ENCODE data around the gene AGPAT1. TPM values are rescaled to one million over a fixed set of nuclear protein-coding genes. Genes with fewer than 3 reads are reported as not detected.

The AGPAT1 gene
- total RNA-seq, 1 donor from 2014 or later = 13.6 TPM

DNA sequence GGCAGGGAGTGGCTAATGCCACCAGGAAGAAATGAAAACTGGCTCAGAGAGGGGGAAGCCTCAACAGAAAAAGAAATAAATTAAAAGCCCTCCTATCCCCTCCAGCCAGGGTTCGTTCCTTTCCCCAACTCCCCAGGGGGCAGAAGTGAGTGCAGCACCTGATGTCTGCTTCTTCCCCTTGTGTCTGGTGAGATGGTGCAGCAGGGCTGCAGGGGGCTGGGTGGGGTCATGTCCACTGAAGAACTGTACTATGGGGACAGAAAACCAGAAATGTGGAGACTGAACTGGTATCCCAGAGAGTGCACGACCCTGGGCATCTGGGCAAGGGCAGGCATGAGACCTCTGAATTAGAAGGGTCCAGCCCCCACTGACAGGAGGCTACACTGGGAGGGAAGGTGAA is 7.5 kb downstream of the AGPAT1 start:
- DNase-seq = no peak

DNA sequence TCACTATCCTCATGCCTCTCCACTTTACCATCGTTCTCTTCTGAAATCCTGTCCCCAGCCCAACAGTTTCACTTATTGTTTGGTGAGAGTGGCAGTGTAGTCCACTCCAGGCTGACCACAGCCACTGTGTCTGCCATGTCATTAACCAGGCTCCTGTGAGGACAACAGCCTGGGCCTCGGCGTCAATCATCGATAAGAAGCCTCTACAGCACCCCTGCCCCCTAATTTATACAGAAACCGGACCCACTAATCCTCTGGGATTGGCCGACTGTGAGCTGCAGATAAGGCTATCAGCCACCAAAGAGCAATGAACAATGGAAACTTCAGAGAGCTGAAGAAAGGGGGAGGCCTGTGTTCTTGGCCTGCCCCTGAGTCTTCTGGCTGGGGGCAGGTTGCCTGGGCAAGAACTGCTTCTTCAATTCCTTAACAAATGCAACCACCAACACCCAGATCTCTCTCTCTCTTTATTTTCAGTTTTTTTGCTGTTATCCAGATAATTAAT is 8.1 kb downstream of the AGPAT1 start:
- DNase-seq = no peak

DNA sequence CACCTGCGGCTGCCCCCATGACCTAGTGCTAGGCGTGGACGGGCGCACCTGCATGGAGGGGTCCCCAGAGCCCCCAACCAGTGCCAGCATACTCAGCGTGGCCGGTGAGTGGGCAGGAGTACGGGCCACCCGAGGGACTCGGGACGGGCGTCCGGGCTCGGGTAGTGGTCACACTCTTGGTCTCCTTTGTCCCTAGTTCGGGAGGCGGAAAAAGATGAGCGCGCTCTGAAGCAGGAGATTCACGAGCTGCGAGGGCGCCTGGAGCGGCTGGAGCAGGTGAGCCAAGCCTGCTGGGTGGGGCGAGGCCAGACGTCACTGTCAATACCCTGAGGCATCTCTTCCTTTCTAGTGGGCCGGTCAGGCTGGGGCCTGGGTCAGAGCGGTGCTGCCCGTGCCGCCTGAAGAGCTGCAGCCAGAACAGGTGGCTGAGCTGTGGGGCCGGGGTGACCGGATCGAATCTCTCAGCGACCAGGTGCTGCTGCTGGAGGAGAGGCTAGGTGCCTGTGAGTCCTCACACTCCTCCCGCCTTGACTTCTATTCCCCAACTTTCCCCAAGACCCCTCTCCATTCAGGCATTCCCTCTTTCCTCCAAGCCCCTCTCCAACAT is 8.6 kb downstream of the AGPAT1 start:
- DNase-seq = no peak

DNA sequence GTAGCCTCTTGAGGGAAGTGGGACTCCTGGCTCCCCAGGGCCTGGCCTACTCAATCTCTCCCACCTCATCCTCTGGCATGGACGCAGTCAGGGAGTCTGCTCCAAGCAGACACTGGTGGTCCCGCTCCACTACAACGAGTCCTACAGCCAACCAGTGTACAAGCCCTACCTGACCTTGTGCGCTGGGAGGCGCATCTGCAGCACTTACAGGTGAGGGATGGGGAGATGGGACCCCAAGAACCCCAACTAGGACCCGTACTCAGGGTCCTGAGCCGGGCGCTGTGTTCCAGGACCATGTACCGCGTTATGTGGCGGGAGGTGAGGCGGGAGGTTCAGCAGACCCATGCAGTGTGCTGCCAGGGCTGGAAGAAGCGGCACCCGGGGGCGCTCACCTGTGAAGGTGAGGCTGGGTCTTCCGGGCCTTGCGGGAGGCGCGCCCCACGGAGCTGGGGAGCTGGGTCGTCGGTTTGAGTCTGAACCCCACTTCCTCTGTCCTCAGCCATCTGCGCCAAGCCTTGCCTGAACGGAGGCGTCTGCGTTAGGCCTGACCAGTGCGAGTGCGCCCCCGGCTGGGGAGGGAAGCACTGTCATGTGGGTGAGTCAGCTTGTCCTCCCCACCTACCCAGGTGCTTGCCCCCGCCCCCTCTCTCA is 9.3 kb downstream of the AGPAT1 start:
- DNase-seq = no peak

DNA sequence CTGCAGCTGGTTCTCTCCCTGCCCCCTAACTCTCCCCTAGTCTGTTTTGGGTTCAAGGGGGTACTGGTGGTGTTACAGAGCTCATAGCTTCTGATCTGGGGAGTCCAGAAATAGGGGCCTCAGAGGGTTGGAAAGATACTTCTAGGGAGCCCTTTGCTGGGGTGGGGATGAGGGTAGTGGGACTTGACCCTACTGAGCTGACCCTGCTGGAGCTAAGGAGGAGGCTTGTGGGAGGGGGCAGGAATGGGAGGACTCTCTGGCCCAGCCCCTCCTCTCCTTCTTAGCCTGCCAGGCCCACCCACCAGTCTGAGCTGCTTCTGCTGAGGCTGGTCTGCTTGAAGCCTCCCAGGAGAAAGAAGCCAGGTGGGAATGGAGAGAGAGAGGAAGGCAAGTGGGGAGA is 11.6 kb downstream of the AGPAT1 start, which contains the start of gene EGFL8:
EGFL8 (plus strand) TSS at position 301 of the 400 bp plus-strand sequence. CDS start 1,571 bp downstream, outside the sequence.
- no peak for DNase-seq

DNA sequence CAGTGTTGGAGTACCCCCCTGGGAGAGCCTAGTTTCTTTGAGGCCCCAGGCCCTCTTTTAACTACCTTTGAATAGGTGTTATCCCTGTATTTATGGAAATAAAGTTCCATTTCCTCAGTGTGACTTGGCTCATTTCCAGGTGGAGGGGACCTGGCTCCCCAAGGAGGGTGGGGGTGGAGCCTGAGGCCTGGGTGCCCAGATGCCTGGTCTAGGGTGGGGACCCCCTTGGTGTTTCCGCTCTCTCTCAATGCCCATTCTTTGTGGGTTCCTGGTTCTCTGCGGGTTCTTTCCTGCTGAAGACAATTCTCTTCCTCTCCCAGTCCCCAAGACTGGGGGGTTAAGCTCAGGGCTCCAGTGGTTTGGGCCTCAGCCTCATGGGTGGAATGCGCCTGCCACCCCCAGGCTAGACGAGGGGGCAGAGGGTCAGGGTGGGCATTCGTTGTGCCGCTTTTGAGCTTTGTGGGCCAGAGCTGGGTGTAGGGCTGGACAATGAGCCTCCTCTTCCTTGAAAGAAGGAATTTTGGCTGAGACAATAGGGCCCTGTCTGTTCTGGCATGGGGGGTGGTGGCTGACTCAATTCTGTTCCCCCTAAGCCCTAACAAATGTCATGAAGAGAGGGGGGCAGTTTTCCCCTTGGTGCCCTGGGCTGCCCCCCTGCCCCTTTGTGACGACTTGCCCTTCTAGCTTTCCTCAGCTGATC is 12.2 kb downstream of the AGPAT1 start:
- DNase-seq = no peak

DNA sequence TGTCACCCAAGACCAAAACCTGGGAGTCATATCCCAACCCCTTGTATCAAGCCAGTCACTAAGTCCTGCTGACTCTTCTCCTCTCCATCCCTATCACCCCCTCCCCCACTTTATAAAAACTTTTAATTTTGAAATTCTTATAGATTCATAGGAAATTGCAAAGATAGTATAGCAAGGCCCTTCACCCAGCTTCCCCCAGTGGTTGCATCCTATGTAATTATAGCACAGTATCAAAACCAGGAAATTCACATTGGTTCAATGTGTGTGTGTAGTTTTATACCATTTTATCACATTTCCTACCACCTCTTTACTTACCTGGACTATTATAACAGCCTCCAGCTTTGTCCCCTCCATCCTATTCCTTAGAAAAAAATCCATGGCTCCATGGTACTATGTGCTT is 17.8 kb downstream of the AGPAT1 start:
- DNase-seq = no peak

DNA sequence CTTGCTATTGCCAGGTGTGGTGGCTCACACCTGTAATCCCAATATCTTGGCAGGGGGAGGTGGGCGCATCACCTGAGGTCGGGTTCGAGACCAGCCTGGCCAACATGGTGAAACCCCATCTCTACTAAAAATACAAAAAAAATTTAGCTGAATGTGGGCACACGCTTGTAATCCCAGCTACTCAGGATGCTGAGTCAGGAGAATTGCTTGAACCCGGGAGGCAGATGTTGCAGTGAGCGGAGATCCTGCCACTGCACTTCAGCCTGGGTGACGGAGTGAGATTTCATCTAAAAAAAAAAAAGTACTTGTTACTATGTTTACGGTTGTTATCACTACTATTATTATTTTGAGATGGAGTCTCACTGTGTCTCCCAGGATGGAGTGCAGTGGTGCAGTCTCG is 19.0 kb downstream of the AGPAT1 start:
- DNase-seq = no peak

DNA sequence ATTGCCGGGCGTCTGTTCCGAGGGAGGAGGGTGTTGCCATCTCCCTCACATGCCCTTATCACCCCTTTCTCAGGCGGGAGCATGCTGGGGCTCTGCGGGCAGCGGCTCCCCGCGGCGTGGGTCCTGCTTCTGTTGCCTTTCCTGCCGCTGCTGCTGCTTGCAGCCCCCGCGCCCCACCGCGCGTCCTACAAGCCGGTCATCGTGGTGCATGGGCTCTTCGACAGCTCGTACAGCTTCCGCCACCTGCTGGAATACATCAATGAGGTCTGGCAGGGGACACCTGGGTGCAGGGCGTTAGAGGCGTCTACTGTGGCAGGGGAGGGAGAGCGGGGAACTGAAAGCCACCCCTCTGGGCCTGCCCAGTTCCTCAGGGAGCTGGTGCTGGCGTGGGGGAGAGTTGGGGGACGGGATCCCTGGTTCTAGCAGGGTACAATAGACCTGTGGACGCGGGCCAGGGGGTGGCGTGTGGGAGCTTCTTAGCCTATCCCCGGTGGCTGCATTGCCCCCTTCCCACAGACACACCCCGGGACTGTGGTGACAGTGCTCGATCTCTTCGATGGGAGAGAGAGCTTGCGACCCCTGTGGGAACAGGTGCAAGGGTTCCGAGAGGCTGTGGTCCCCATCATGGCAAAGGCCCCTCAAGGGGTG is 21.2 kb downstream of the AGPAT1 start:
- no peak for DNase-seq

DNA sequence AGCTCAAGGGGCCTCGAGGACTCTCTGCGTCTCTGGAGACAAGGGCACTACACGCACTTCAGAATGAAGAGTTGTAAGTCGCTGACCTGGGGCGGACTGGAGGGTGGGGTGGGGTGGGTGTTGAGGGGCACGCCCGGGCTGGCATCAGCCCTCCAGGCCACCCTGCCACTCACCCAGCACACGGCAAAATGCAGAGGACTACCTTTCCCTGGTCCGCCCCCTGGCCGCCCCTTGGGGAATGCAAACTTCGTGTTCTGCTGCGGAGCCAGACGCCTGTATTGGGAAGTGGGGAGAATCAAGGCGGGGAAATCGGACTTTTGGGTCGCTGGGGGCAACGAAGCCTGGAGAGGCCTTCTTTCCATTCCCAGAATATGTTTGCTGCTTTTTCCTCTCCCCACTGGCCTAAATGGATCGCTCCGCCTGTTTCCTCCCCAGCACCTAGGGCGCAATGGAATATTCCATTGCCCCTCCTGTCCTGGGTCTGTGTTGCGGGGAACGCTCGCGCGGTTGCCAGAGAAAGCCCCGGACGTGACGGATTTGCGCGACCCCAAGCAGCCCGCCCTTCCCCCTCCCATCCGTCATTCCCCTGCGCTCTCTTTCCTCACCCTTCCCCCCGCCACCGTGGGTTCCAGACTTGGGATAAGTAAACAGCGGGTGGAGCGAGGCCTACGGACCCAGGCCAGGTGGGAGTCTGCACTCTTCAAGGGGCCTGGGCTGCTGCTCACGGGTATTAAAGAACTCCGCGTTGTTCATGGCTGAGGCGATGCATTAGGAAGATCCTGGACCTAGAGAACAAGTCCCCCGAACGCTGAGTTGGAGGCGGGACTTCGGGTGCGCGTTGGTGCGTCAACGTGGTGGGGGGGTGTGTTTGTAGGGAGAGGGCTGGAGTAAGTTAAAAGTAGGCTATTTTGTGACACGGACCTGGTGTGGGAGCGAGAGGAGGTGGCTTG is 22.0 kb downstream of the AGPAT1 start, which contains the start of gene PPT2:
PPT2 (plus strand) TSS at position 578 of the 950 bp plus-strand sequence. CDS start 454 bp downstream, outside the sequence.
- DNase-seq = peak; percentile 85

DNA sequence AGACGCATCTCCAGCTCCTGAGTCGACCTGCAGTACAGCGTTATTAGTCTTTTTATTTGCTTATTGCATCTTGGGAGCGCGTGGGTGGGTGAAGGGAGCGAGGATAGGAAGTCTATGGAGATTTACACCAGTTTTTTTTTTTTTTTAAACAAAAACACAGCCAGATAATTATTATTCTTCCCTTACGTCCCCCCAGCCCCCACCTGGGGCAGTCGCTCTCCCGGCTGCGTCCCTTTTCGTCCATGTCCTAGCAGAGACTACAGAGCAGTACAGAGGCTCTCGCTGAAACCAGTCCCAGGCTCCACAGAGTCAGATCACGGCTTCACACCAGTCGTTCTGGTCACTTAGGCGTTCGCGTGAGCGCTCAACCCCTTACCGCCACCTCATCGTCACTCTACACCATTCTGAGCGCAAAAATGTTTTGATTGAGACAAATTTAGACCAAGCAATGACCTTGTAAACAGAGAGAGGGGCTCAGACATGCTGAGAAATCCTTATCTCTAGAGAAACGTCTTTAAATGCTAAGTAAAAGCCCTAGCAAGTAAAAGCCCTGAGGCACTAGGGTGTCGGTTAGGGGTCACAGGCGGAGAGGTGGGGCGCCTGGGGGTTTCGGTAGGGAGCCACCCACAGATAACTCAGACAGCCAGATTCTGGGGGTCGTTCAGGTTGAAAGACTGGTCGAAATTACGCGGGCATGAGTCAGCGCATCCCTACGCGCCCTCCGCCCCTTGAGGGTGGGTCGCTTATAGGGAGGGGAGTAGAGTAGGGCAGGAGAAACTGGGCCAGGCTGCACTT is 22.9 kb downstream of the AGPAT1 start:
- no peak for DNase-seq

DNA sequence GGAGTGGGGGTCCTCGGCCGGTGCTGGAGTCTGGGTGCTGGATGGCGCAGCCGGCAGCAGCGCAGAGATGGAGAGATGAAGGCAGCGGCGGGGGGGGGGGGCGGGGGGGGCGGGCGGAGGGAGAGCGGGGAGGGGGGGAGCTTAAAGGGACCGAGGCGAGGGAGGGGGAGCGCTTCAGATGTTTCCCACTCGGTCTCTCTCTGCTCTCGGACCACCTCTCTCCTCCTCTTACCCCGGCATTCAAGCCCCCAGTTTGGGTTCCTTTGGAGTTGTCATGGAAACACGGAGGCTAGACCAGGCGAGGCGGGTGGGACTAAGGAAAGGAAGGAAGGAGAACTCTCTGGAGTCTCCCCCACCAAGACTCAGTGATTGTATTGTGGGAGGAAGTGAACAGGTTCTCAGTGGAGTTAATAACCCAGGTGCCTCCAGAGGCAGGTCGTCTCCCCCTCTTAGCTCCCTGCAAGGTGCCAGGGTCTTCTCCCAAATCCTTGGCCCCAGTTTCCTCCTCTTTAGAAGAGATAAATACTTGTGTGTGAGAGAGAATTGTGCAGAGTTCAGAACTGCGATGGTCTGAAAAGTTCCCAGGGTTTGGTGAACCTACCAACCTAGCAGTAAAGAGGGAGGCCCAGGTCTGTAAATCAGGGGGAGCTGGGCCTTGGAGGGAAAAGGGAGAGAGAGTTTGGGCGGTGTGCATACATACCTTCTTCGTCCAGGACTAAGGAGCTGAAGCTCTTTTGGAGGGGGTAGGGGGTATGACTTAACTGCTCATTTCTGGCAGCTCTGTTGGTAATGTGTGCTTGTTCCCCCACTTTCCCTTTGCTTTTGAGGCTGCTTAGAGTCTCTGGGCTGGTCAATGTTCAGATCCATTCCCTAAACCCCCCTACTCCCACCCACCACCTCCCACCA is 23.8 kb downstream of the AGPAT1 start, which contains the start of gene PRRT1:
PRRT1 (minus strand) TSS at position 77 of the 906 bp plus-strand sequence. CDS start 112 bp downstream, outside the sequence.
- peak; percentile 46 for DNase-seq

DNA sequence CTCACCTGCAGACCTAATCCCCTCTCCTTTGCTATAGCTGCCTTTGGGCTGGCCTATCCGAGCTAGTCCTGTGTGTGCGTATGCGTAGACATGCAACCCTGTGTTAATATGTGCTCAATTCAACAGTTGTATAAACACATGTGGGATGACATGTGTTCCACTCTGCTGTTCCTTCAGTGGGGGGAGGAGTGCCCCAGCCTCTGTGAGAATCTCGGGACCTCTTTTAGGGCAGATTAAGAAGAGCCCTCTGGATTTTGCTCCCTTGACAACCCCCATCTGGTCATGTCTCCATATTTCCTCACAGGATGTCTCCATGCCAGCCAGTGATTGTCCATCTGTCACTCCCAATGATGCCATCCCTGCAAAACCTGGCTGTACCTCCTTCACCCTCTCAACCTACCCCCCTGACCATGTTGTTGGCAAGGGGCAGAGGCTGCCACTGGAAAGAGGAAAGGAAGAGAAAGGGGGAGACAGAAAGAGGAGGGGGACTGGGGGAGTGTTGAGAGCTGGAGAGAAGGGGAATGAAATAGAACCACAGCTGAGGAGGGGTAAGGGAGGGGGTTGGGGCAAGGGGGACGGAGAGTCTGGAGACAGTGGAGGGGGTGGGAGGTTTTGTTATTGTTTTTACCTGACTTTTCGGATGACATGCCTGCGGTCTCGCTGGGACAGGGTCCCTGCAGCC is 24.6 kb downstream of the AGPAT1 start:
- no peak for DNase-seq

DNA sequence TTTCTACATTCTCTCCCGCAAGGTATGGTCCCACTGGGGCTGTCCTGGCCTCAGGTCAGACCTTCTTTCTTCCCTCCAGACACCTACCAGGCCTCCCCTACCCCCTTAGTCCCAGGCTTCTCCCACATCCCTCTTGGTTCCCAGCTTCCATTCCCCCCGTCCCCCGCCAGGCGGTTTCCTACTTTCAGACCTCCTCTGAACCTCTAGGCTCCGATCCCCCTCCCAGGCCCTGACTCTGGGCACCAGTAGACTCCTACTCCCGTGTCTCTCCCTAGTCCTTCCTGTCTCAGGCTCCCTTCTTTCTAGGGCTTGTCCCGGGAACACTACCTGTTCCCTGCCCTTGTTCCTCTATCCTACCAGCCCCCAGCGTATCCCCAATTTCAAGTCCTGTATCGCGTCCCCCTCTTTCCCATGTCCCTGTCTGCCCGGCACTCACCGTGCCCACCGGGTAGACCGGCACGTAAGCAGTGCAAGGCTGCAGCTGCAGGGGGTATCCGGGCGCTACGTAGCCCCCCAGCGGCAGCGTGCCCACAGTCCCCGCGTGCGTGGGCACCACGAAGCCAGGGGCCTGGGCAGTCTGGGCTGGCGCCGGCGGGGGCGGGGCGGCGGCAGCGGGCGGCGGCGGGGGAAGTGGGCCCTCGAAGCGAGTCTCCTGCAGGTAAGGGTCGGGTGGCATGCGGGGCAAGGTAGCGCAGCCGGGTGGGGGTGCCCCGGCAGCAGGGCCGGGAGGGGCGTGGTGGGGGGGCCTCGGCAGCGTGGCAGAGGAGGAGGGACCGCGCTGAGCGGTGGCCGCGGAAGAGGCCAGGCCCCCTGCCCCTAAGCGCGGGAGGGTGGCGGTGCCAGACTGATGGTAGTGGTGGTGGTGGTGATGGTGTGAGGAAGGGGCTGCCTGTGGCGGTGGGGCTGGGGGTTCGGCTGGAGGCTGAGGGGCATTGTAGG is 25.7 kb downstream of the AGPAT1 start:
- no peak for DNase-seq

DNA sequence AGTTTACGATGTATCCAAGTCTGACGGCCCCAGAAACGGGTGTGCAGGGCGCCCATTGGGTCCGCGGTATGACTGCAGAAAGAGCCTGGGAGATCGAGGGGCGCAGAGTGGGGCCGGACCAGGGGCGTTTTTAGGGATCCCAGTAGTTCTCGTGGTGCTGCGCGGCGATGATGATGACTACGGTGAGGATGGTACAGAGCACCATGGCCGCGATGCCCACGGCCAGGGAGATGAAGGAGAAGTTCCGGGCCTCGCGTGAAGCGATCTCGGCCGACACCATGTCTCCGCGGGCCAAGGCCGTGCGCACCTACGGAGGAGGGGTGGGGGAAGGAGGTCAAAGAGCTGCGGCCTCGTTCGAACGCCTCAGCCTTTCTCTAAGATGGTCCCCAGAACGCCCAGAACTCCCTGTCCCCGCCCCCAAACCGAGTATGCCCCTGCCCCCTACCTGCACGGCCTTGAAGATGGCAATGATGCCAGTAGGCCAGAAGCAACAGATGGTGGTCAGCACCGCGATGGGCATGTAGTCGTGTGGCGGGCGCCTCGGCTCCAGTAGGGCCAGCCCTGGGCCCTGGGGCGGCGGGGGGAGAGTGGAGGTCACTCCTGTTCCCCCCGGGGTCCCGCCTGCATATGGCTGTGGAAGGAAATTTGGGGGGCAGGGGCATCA is 26.7 kb downstream of the AGPAT1 start:
- DNase-seq = no peak

DNA sequence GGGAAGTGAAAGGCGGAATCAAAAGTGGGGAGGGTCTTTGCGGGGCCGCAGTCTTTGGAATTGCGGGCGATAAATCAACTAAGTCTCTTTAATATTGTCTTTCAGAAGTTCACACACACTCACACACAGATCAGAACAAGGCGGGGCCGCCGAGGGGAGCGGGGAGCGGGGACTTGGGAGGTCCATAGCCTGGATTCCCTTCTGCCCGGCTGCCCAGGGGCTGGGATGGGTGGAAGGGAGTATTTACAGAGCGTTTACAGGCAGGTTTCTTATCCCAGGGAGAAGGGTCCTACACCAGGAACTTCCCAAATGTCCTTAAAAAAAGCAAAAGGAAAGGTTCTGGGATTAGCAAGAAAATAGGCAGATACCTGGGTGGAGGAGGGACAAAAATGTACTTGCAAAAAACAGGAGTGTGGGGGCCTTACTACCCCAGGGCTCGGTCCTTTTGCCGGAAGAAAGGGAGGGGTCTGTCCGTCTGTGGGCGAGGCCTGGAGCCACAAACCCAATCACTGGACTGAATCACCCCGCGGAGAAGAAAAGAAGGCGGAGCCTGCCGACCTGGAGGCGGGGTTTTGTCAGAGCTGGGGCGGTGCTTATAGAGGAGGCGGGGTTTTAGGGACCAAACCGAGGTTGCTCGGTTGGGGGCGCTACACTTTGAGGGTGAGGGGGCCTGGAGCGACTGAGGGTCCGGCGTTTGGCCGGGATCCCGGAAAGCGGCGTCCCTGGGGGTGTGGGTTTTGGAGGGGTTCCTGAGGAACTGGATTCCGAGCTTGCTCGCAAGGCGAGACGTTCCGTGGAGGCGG is 27.4 kb downstream of the AGPAT1 start:
- DNase-seq = no peak
